Thoracic aorta (tissue), 2 donors: ENCODE measurements around the gene MPG. TPM values are rescaled to one million over a fixed set of nuclear protein-coding genes. Genes with fewer than 3 reads are reported as not detected.

Experiments used
- ATAC-seq: fragments of 150-250 bp; one replicate; pipeline ENCODE4 v1.8.0; 2017; ENCODE audit warnings: low read depth; ENCODE audit not compliant: insufficient number of reproducible peaks, low FRiP score
- DNase-seq: peaks from one replicate; pipeline ENCODE4 v3.0.0-alpha.2; 2020; ENCODE audit warnings: low spot score
- H3K27ac ChIP-seq, 2 donors: fragments of 200-600 bp; sonication (generic); 1 replicate in 1 of 2; 2 replicates in 1 of 2; pipeline ENCODE4 v1.5.1; 2016; ENCODE audit warnings: mild to moderate bottlenecking in 2 of 2, moderate library complexity in 2 of 2
- H3K27me3 ChIP-seq: fragments of 200-600 bp; sonication (generic); replicated peaks from 2 replicates; pipeline ENCODE4 v1.6.0; 2016; ENCODE audit warnings: mild to moderate bottlenecking; ENCODE audit not compliant: insufficient read depth
- H3K36me3 ChIP-seq: fragments of 200-600 bp; sonication (generic); one replicate; pipeline ENCODE4 v1.5.1; 2016
- H3K4me1 ChIP-seq, 2 donors: fragments of 200-600 bp; sonication (generic); 1 replicate in 1 of 2; 2 replicates in 1 of 2; pipeline versions ENCODE4 v1.5.1 to v1.6.0; 2016; ENCODE audit warnings: low read depth in 2 of 2, mild to moderate bottlenecking in 1 of 2; ENCODE audit not compliant: control insufficient read depth in 1 of 2
- H3K4me3 ChIP-seq: fragments of 200-600 bp; sonication (generic); 2 replicates; pipeline ENCODE4 v1.5.1; 2016; ENCODE audit warnings: mild to moderate bottlenecking
- H3K9me3 ChIP-seq: fragments of 200-600 bp; sonication (generic); 2 replicates; pipeline ENCODE4 v1.5.1; 2016
- total RNA-seq, 2 donors: library from RNA; depleted of rRNA; stranded (reverse); fragments of >200 nt; gene quantifications; one replicate each; pipeline versions ENCODE4 v1.1.0 to v1.2.3, GENCODE V29; 2016
- TF ChIP-seq, protein P1 (sequence below): fragments of 200-600 bp; sonication (generic); IDR thresholded peaks from one replicate; pipeline ENCODE4 v1.5.1; 2019; ENCODE audit warnings: antibody characterized with exemption

Gene MPG
- total RNA-seq, 2 donors from 2014 or later, result 93.1 to 202 TPM

DNA sequence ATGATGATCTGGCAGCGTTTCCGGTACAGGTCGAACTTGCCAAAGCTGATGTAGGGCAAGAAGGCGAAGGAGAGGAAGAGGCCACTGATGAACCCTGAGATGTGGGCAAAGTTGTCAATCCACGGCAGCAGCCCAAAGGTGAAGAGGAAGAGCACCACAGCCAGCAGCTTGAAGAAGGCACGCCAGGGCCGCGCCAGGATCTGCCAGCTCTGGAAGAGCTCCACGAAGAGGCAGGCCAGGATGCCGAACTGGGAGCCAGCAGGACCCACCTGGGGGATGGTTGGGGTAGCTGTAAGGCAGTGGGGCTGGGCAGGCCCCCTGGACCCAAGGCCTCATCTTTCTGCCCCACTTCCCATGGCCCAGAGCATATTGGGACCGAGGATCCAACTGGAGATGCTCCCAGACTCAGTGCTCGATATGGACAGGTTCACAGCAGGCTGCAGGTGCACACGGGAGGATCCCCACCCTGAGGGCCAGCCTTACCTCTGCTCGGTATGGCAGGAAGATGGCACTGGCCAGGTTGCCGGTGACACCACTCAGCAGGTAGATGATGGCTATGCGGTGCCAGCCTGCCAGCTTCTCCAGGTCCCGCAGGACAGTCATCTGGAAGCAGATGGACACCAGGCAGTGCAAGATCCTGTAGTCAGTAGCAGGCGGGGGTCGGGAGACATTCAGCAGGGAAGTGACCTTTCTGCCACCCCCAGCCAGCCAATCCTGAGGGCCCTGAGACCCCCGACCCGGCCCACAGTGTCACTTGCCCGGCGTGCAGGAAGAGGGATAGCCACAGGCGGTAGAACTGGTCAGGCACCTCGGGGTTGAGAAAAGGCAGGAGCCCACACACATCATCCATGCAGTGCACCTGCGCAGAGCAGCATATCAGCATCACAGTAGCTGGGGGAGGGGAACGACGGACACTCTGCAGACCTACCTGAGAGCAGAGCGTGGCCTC is 19.3 kb upstream of the MPG start:
- H3K27ac ChIP-seq, result no peak overlapping the region
- H3K36me3 ChIP-seq, result peaks cover 71% of the 10 kb centered on the region
- no peaks in the 10 kb centered on the region for H3K27me3 ChIP-seq
- DNase-seq, result no peak
- H3K9me3 ChIP-seq, result no peaks in the 10 kb centered on the region
- TF ChIP-seq, protein P1, sequence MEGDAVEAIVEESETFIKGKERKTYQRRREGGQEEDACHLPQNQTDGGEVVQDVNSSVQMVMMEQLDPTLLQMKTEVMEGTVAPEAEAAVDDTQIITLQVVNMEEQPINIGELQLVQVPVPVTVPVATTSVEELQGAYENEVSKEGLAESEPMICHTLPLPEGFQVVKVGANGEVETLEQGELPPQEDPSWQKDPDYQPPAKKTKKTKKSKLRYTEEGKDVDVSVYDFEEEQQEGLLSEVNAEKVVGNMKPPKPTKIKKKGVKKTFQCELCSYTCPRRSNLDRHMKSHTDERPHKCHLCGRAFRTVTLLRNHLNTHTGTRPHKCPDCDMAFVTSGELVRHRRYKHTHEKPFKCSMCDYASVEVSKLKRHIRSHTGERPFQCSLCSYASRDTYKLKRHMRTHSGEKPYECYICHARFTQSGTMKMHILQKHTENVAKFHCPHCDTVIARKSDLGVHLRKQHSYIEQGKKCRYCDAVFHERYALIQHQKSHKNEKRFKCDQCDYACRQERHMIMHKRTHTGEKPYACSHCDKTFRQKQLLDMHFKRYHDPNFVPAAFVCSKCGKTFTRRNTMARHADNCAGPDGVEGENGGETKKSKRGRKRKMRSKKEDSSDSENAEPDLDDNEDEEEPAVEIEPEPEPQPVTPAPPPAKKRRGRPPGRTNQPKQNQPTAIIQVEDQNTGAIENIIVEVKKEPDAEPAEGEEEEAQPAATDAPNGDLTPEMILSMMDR, result no peak
- no peak overlapping the region for H3K4me3 ChIP-seq
- peaks cover 0 to 7% of the 10 kb centered on the region in 2 donors for H3K4me1 ChIP-seq
- ATAC-seq, result no peak

DNA sequence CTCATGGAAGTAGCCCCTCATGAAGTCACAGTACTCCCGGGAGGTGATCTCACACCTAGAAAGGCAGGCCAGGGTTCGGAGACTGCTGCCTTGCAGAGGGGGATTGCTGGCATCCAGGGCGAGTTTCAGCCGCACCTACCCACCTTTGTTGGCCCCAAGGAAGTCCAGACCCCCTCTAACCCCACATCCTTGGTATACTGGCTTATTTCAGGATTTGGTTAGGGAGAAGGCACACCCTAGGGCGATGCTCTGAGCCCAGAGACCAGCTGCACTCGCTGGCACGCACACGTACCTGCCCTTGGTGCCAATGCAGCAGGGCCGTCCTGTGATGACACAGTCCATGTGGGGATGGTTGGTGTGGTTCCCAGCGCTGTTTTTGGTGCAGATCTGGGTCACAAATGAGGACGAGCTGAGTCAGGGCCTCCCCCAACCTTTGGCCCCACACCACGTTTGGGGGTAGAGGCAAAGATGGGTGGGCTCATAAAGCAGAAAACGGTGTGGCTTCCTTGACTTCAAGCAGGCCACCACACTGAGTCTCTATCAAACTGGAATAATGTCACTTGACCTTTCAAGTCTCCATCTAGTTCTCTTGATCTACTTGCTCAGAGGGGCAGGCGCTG is 18.5 kb upstream of the MPG start:
- TF ChIP-seq, protein P1, result no peak
- Histone ChIP-seq H3K36me3 (peaks cover 79% of the 10 kb centered on the region), H3K27ac (no peak overlapping the region), H3K4me1 (peaks cover 0 to under 1% of the 10 kb centered on the region in 2 donors), H3K4me3 (no peak overlapping the region), H3K27me3 (no peaks in the 10 kb centered on the region), H3K9me3 (no peaks in the 10 kb centered on the region)
- no peak for DNase-seq
- ATAC-seq, result no peak

DNA sequence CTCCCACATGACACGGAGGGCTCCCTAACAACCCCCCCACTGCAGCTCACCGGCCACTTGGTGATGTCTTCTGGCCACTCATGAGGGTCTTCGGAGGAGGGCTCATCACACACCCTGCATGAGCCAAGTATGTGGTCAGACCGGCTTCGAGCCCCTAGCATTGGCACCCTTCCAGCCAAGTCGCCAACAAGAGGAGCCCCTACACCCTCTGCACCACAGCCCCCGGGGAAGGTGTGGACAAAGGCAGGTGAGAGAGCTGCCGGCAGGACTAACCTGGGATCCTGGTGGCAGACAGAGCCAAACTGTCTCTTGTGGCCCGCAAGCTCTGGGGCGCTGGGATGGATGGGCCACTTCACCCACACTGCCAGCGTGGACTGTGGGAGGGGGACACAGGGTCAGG is 17.9 kb upstream of the MPG start:
- no peak for ATAC-seq
- no peak for DNase-seq

DNA sequence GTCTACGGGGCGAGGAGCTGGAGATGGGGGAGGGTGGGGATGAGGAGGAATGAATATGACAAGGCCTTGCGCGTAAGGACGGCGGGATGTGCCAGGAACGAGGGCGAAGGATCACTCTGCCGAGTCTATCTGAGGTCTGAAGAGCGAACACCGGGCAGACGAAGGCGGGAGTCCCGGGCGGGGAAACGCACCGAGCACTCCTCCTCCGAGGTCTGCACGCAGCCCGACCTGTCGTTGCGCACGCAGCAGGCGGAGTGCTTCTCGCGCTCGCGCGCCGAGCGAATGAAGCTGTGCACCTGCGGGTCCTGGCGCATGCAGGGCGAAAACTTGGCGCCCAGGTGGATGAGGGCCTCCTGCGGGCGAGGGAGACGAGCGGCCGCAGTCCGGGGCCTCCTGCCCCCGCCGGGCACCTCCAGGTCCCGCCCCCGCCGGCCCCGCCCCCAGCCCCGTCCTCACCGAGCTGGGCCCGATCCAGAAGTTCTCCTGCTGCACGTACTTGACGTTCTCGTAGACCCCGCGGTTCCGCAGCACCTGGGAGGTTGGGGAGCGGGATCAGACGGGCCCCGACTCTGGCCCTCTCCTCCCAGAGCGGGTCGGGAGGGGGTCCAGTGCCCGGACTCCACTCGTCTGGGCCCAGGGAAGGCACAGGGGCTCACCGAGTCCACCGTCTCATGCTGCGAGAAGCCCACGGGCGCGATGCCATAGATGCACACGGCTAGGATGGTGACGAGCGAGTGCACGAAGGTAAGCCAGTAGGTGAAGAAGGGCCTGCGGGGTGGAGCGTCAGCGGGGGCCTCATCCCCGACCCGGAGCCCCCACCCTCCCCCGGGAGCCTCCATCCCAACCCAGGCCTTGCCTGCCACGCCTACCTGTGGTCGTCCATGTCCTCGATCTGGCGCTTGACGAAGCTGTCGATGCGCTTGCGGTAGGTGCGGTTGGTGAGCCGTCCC is 16.8 kb upstream of the MPG start:
- Histone ChIP-seq H3K27ac (no peak overlapping the region), H3K36me3 (peaks cover 82% of the 10 kb centered on the region), H3K27me3 (no peaks in the 10 kb centered on the region), H3K4me3 (no peak overlapping the region), H3K9me3 (no peaks in the 10 kb centered on the region), H3K4me1 (peaks cover 5 to 12% of the 10 kb centered on the region in 2 donors)
- no peak for DNase-seq
- no peak for ATAC-seq
- TF ChIP-seq, protein P1, result no peak

More for the DNA sequence above, 17.9 kb upstream of the MPG start:
- no peaks in the 10 kb centered on the region for H3K27me3 ChIP-seq
- no peak overlapping the region for H3K27ac ChIP-seq
- no peak overlapping the region for H3K4me3 ChIP-seq
- H3K9me3 ChIP-seq, result no peaks in the 10 kb centered on the region
- peaks cover 0 to 2% of the 10 kb centered on the region in 2 donors for H3K4me1 ChIP-seq
- peaks cover 82% of the 10 kb centered on the region for H3K36me3 ChIP-seq
- TF ChIP-seq, protein P1, result no peak
